Loucy (cell line): Measurements from ENCODE around the gene PMF1.

Experiments used
- H2AFZ ChIP-seq: fragments of 200-600 bp; sonication (generic); 2 replicates; pipeline ENCODE4 v1.6.0; 2016; ENCODE audit warnings: antibody characterized with exemption, mild to moderate bottlenecking, low read length, moderate library complexity
- H3F3A ChIP-seq: fragments of 200-600 bp; 2 replicates; pipeline ENCODE4 v1.6.0; 2016; ENCODE audit warnings: antibody characterized with exemption, low read depth, mild to moderate bottlenecking
- H3K27me3 ChIP-seq: fragments of 200-600 bp; sonication (generic); 2 replicates; pipeline ENCODE4 v1.6.1; 2014; ENCODE audit warnings: low read length, mild to moderate bottlenecking; ENCODE audit not compliant: insufficient read depth, poor library complexity, severe bottlenecking
- H3K36me3 ChIP-seq: fragments of 200-600 bp; sonication (generic); 2 replicates; pipeline ENCODE4 v1.6.1; 2016; ENCODE audit warnings: low read length; ENCODE audit not compliant: insufficient read depth
- H3K4me1 ChIP-seq: fragments of 200-600 bp; sonication (generic); 2 replicates; pipeline ENCODE4 v1.5.1; 2014; ENCODE audit warnings: low read length, mild to moderate bottlenecking; ENCODE audit not compliant: insufficient read depth, poor library complexity, severe bottlenecking
- H3K4me2 ChIP-seq: fragments of 200-600 bp; sonication (generic); 2 replicates; pipeline ENCODE4 v1.6.0; 2014; ENCODE audit warnings: antibody characterized with exemption, low read length, low read depth, mild to moderate bottlenecking; ENCODE audit not compliant: poor library complexity, severe bottlenecking
- H3K4me3 ChIP-seq: fragments of 200-600 bp; sonication (generic); 2 replicates; pipeline ENCODE4 v1.5.1; 2014; ENCODE audit warnings: low read length, mild to moderate bottlenecking, mixed read lengths; ENCODE audit not compliant: poor library complexity, severe bottlenecking
- H3K79me2 ChIP-seq: fragments of 200-600 bp; sonication (generic); 2 replicates; pipeline ENCODE4 v1.6.1; 2014; ENCODE audit warnings: low read length; ENCODE audit not compliant: insufficient read depth
- H3K9ac ChIP-seq: fragments of 200-600 bp; sonication (generic); 2 replicates; pipeline ENCODE4 v1.6.0; 2014; ENCODE audit warnings: mild to moderate bottlenecking, low read depth, low read length, moderate library complexity; ENCODE audit not compliant: poor library complexity, severe bottlenecking
- H3K9me2 ChIP-seq: fragments of 200-600 bp; sonication (generic); replicated peaks from 2 replicates; pipeline ENCODE4 v1.6.1; 2016; ENCODE audit warnings: low read depth, low read length, mixed read lengths
- H3K9me3 ChIP-seq: fragments of 200-600 bp; sonication (generic); 2 replicates; pipeline ENCODE4 v1.6.1; 2014; ENCODE audit warnings: mild to moderate bottlenecking, antibody characterized with exemption, low read length, low read depth; ENCODE audit not compliant: insufficient read depth
- H4K20me1 ChIP-seq: fragments of 200-600 bp; sonication (generic); 2 replicates; pipeline ENCODE4 v1.6.0; 2014; ENCODE audit warnings: antibody characterized with exemption, low read length, mild to moderate bottlenecking; ENCODE audit not compliant: insufficient read depth, poor library complexity, severe bottlenecking
- CTCF ChIP-seq: fragments of 200-600 bp; sonication (generic); conservative IDR thresholded peaks from 2 replicates; pipeline ENCODE4 v1.5.1; 2014; ENCODE audit warnings: mild to moderate bottlenecking, antibody characterized with exemption, low read length
- EZH2phosphoT487 ChIP-seq: fragments of 200-600 bp; IDR thresholded peaks from 2 replicates; pipeline ENCODE4 v1.6.1; 2018; ENCODE audit warnings: antibody characterized with exemption, mild to moderate bottlenecking, moderate library complexity, borderline replicate concordance

The PMF1 gene

GRCh38 chr1:156262461-156263287 is 49.9 kb downstream of the PMF1 start:
- Histone ChIP-seq H3K9me2 (no peaks in the 10 kb centered on the region), H3K79me2 (no peaks in the 10 kb centered on the region), H4K20me1 (no peaks in the 10 kb centered on the region), H3K9ac (no peak overlapping the region), H3K27me3 (no peaks in the 10 kb centered on the region), H3K9me3 (no peaks in the 10 kb centered on the region), H3K4me3 (no peak overlapping the region), H3K4me2 (no peak overlapping the region), H2AFZ (no peak overlapping the region), H3F3A (no peaks in the 10 kb centered on the region), H3K36me3 (peaks cover 87% of the 10 kb centered on the region; the same call in 1 of the 2 replicates), H3K4me1 (no peaks in the 10 kb centered on the region)
- TF ChIP-seq CTCF (no peak), EZH2phosphoT487 (no peak)

- Histone ChIP-seq H3K79me2 (no peaks in the 10 kb centered on the region), H2AFZ (no peak overlapping the region), H3K4me2 (no peak overlapping the region), H4K20me1 (no peaks in the 10 kb centered on the region), H3K9me2 (no peaks in the 10 kb centered on the region), H3F3A (no peaks in the 10 kb centered on the region), H3K36me3 (peaks cover 87% of the 10 kb centered on the region; the same call in 1 of the 2 replicates), H3K27me3 (no peaks in the 10 kb centered on the region), H3K4me3 (no peak overlapping the region), H3K9ac (no peak overlapping the region), H3K9me3 (no peaks in the 10 kb centered on the region), H3K4me1 (no peaks in the 10 kb centered on the region)
- TF ChIP-seq EZH2phosphoT487 (no peak), CTCF (no peak)
Measured at GRCh38 chr1:156263288-156263655, 50.5 kb downstream of the PMF1 start.

DNA sequence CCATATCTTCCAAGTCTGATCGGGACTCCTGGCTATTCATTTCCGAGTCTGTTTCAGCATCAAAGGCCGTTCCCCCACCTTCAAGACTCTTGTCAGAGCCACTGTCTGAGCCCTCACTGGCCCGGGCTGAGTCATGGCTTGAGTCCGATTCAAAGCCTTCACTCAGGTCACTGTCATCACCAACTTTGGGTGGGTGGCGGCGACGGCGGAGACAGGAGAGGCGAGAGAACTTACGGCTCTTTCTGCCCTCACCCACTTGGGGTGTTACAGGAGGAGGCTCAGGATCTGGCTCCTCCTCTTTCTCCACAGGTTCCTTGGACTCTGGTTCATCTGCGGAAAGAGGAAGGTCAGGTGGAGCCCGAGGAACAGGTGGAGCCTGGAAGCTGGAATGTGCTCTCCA is 53.2 kb downstream of the PMF1 start:
- Histone ChIP-seq H3F3A (no peaks in the 10 kb centered on the region), H3K4me3 (no peak overlapping the region), H3K27me3 (no peaks in the 10 kb centered on the region), H3K36me3 (peaks cover 77% of the 10 kb centered on the region; the same call in 1 of the 2 replicates), H3K9ac (no peak overlapping the region), H2AFZ (no peak overlapping the region), H3K9me2 (no peaks in the 10 kb centered on the region), H3K4me1 (no peaks in the 10 kb centered on the region), H3K79me2 (no peaks in the 10 kb centered on the region), H4K20me1 (no peaks in the 10 kb centered on the region), H3K4me2 (no peak overlapping the region), H3K9me3 (no peaks in the 10 kb centered on the region)
- no peak for TF ChIP-seq CTCF
- TF ChIP-seq EZH2phosphoT487 = no peak
